HEK293 (cell line): ENCODE measurements around the gene GLMP.

Source experiments
- CTCF ChIA-PET: fragments of 350-600 bp; formaldehyde crosslinking; extraction: SDS; loops from one replicate; lab custom pipeline; 2021; ENCODE audit warnings: antibody characterized with exemption; lab: Yijun Ruan, JAX
- POLR2A ChIA-PET: fragments of 300-600 bp; formaldehyde crosslinking; extraction: SDS; loops from one replicate; lab custom pipeline; 2020; ENCODE audit warnings: antibody characterized with exemption, inconsistent platforms; lab: Yijun Ruan, JAX
- H3K27ac ChIP-seq: fragments of 200-500 bp; sonication (Bioruptor generic); 2 replicates; pipeline ENCODE4 v1.5.1; 2014; ENCODE audit warnings: low read depth, low read length, control low read depth, inconsistent platforms; ENCODE audit errors: extremely low read depth
- H3K36me3 ChIP-seq, 2 experiments: fragments of 200-500 bp in 1 of 2; sonication (Bioruptor generic) in 1 of 2; 1 replicate in 1 of 2; 2 replicates in 1 of 2; pipeline ENCODE4 v1.5.1; 2014 to 2017; ENCODE audit warnings: inconsistent platforms in 2 of 2, low read length in 2 of 2; ENCODE audit not compliant: control insufficient read depth in 2 of 2, insufficient read depth in 1 of 2
- H3K4me1 ChIP-seq: fragments of 200-500 bp; sonication (Bioruptor generic); 2 replicates; pipeline ENCODE4 v1.5.1; 2014; ENCODE audit warnings: mild to moderate bottlenecking, low read length, inconsistent platforms; ENCODE audit not compliant: control insufficient read depth, insufficient read depth
- H3K4me3 ChIP-seq: 2 replicates; pipeline ENCODE4 v1.5.1; 2011; ENCODE audit warnings: low read depth, mild to moderate bottlenecking, control low read depth, low read length, moderate library complexity
- H3K9me3 ChIP-seq: fragments of 200-500 bp; sonication (Bioruptor generic); 2 replicates; pipeline ENCODE4 v1.5.1; 2014; ENCODE audit warnings: low read depth, low read length, inconsistent platforms; ENCODE audit not compliant: control insufficient read depth, insufficient read depth
- KLF16 ChIP-seq: fragments of 450-650 bp; formaldehyde crosslinking; IDR thresholded peaks from 2 replicates; pipeline ENCODE4 v1.5.1; 2017; ENCODE audit warnings: missing biosample characterization, missing genetic modification characterization
- MEIS1 ChIP-seq: sonication (generic); formaldehyde crosslinking; IDR thresholded peaks from 2 replicates; pipeline ENCODE4 v1.8.1; 2022; ENCODE audit warnings: missing genetic modification reagents, mild to moderate bottlenecking, borderline replicate concordance
- MYNN ChIP-seq: fragments of 450-650 bp; formaldehyde crosslinking; IDR thresholded peaks from 2 replicates; pipeline ENCODE4 v1.5.1; 2016; ENCODE audit warnings: missing biosample characterization, missing genetic modification characterization, borderline replicate concordance
- REPIN1 ChIP-seq: fragments of 450-650 bp; formaldehyde crosslinking; IDR thresholded peaks from 2 replicates; pipeline ENCODE4 v1.5.1; 2017; ENCODE audit warnings: missing biosample characterization, missing genetic modification characterization, low read depth
- REST ChIP-seq: fragments of 450-650 bp; formaldehyde crosslinking; IDR thresholded peaks from 2 replicates; pipeline ENCODE4 v1.5.1; 2016; ENCODE audit warnings: missing biosample characterization, missing genetic modification characterization
- ZBTB10 ChIP-seq: fragments of 450-650 bp; formaldehyde crosslinking; IDR thresholded peaks from 2 replicates; pipeline ENCODE4 v1.5.1; 2016; ENCODE audit warnings: missing biosample characterization, missing genetic modification characterization
- ZBTB48 ChIP-seq: fragments of 450-650 bp; formaldehyde crosslinking; IDR thresholded peaks from 2 replicates; pipeline ENCODE4 v1.5.1; 2016; ENCODE audit warnings: missing biosample characterization, missing genetic modification characterization
- ZFP69B ChIP-seq: fragments of 450-650 bp; formaldehyde crosslinking; IDR thresholded peaks from 2 replicates; pipeline ENCODE4 v1.5.1; 2016; ENCODE audit warnings: missing biosample characterization, missing genetic modification characterization
- ZNF248 ChIP-seq: fragments of 450-650 bp; formaldehyde crosslinking; IDR thresholded peaks from 2 replicates; pipeline ENCODE4 v1.5.1; 2017; ENCODE audit warnings: missing biosample characterization, missing genetic modification characterization
- ZNF37A ChIP-seq: fragments of 450-650 bp; IDR thresholded peaks from 2 replicates; pipeline ENCODE4 v1.5.1; 2018; ENCODE audit warnings: missing biosample characterization, missing genetic modification characterization
- ZNF621 ChIP-seq: fragments of 450-650 bp; formaldehyde crosslinking; IDR thresholded peaks from 2 replicates; pipeline ENCODE4 v1.5.1; 2017; ENCODE audit warnings: missing biosample characterization, missing genetic modification characterization
- ZNF704 ChIP-seq: fragments of 450-650 bp; formaldehyde crosslinking; IDR thresholded peaks from 2 replicates; pipeline ENCODE4 v1.5.1; 2016; ENCODE audit warnings: missing biosample characterization, missing genetic modification characterization
- ZNF768 ChIP-seq: fragments of 450-650 bp; formaldehyde crosslinking; IDR thresholded peaks from 2 replicates; pipeline ENCODE4 v1.5.1; 2018; ENCODE audit warnings: missing biosample characterization, mild to moderate bottlenecking, missing genetic modification characterization
- ZNF777 ChIP-seq: fragments of 450-650 bp; formaldehyde crosslinking; IDR thresholded peaks from 2 replicates; pipeline ENCODE4 v1.5.1; 2017; ENCODE audit warnings: missing biosample characterization, missing genetic modification characterization, borderline replicate concordance
- ZNF785 ChIP-seq: fragments of 450-650 bp; formaldehyde crosslinking; IDR thresholded peaks from 2 replicates; pipeline ENCODE4 v1.5.1; 2016; ENCODE audit warnings: missing biosample characterization, missing genetic modification characterization
- TF ChIP-seq, protein P1 (sequence below): fragments of 450-650 bp; formaldehyde crosslinking; IDR thresholded peaks from 2 replicates; pipeline ENCODE4 v1.5.1; 2016; ENCODE audit warnings: missing biosample characterization, missing genetic modification characterization, borderline replicate concordance
- TF ChIP-seq, protein P2 (sequence below): fragments of 450-650 bp; IDR thresholded peaks from 2 replicates; pipeline ENCODE4 v1.5.1; 2018; ENCODE audit warnings: missing biosample characterization, missing genetic modification characterization
- TF ChIP-seq, protein P3 (sequence below): fragments of 450-650 bp; formaldehyde crosslinking; IDR thresholded peaks from 2 replicates; pipeline ENCODE4 v1.5.1; 2016; ENCODE audit warnings: missing biosample characterization, missing genetic modification characterization

Gene GLMP

DNA sequence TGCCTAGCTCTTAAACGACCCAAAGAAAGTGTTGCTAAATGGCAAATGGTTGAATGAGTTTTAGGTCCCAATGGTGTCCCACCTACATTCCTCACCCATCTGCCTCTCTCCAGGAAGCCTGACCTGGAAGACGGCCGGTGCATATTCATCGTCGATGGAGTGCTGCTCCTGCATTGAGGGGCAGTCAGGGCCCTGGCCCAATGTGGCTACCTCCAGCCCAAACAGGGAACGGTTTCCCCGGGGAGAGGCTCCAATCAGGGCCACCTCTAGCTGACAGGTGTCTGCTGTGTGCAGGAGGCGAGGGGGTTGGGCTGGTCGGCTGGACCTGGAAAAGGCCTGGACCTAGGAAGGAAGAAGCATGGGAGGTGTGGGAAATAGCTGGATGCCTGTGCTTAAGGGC lies 1.6 kb downstream of the GLMP start:
- Histone ChIP-seq H3K36me3 (peaks cover 0 to 42% of the 10 kb centered on the region in 2 experiments; a peak in 1 of 3 replicates), H3K27ac (no peak overlapping the region), H3K4me3 (no peak overlapping the region), H3K4me1 (peaks cover 3% of the 10 kb centered on the region; the same call in 1 of the 2 replicates), H3K9me3 (no peaks in the 10 kb centered on the region)
- ChIA-PET POLR2A (interaction anchor here (0.6 to 1.6 kb wide), 2 partner anchors 11 to 25 kb away, joined by 3 to 10 read pairs; partner anchors contain the start of gene SMG5), CTCF (no interaction called here)
- no peak for TF ChIP-seq ZFP69B (tag by site-specific recombination)
- TF ChIP-seq ZNF777 (tag by site-specific recombination), result no peak
- no peak for TF ChIP-seq REPIN1 (tag by site-specific recombination)
- TF ChIP-seq ZNF621 (tag by site-specific recombination), result no peak
- no peak for TF ChIP-seq MEIS1
- TF ChIP-seq ZNF248, result no peak
- TF ChIP-seq ZNF37A (tag by site-specific recombination), result no peak
- no peak for TF ChIP-seq ZNF768 (tag by site-specific recombination)
- TF ChIP-seq, protein P1, sequence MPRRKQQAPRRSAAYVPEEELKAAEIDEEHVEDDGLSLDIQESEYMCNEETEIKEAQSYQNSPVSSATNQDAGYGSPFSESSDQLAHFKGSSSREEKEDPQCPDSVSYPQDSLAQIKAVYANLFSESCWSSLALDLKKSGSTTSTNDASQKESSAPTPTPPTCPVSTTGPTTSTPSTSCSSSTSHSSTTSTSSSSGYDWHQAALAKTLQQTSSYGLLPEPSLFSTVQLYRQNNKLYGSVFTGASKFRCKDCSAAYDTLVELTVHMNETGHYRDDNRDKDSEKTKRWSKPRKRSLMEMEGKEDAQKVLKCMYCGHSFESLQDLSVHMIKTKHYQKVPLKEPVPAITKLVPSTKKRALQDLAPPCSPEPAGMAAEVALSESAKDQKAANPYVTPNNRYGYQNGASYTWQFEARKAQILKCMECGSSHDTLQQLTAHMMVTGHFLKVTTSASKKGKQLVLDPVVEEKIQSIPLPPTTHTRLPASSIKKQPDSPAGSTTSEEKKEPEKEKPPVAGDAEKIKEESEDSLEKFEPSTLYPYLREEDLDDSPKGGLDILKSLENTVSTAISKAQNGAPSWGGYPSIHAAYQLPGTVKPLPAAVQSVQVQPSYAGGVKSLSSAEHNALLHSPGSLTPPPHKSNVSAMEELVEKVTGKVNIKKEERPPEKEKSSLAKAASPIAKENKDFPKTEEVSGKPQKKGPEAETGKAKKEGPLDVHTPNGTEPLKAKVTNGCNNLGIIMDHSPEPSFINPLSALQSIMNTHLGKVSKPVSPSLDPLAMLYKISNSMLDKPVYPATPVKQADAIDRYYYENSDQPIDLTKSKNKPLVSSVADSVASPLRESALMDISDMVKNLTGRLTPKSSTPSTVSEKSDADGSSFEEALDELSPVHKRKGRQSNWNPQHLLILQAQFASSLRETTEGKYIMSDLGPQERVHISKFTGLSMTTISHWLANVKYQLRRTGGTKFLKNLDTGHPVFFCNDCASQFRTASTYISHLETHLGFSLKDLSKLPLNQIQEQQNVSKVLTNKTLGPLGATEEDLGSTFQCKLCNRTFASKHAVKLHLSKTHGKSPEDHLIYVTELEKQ (tag by site-specific recombination), result no peak
- no peak for TF ChIP-seq ZNF704 (tag by site-specific recombination)
- TF ChIP-seq, protein P2, sequence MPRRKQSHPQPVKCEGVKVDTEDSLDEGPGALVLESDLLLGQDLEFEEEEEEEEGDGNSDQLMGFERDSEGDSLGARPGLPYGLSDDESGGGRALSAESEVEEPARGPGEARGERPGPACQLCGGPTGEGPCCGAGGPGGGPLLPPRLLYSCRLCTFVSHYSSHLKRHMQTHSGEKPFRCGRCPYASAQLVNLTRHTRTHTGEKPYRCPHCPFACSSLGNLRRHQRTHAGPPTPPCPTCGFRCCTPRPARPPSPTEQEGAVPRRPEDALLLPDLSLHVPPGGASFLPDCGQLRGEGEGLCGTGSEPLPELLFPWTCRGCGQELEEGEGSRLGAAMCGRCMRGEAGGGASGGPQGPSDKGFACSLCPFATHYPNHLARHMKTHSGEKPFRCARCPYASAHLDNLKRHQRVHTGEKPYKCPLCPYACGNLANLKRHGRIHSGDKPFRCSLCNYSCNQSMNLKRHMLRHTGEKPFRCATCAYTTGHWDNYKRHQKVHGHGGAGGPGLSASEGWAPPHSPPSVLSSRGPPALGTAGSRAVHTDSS (tag by site-specific recombination), result no peak
- no peak for TF ChIP-seq MYNN (tag by site-specific recombination)
- no peak for TF ChIP-seq ZBTB48 (tag by site-specific recombination)
- TF ChIP-seq, protein P3, sequence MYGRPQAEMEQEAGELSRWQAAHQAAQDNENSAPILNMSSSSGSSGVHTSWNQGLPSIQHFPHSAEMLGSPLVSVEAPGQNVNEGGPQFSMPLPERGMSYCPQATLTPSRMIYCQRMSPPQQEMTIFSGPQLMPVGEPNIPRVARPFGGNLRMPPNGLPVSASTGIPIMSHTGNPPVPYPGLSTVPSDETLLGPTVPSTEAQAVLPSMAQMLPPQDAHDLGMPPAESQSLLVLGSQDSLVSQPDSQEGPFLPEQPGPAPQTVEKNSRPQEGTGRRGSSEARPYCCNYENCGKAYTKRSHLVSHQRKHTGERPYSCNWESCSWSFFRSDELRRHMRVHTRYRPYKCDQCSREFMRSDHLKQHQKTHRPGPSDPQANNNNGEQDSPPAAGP, result no peak
- TF ChIP-seq ZBTB10, result no peak
- TF ChIP-seq REST, result no peak
- TF ChIP-seq KLF16 (tag by site-specific recombination), result no peak
- TF ChIP-seq ZNF785, result no peak
